Keratinocyte (primary cell): ENCODE measurements around the gene NGF. TPM values are rescaled to one million over a fixed set of nuclear protein-coding genes. Genes with fewer than 3 reads are reported as not detected.

Experiments
- DNase-seq: peaks from one replicate; pipeline ENCODE4 v3.0.0-alpha.2; 2011; ENCODE audit warnings: low read depth, missing footprints, low spot score
- FAIRE-seq: peaks from 2 replicates; lab custom pipeline; 2011; peaks lifted over from hg19 to GRCh38; lab: Jason Lieb, UNC
- H2AFZ ChIP-seq: 2 replicates; pipeline ENCODE4 v1.6.0; 2012; ENCODE audit warnings: low read length, control low read depth, inconsistent platforms; ENCODE audit not compliant: control insufficient read depth
- H3K27ac ChIP-seq: 2 replicates; pipeline ENCODE4 v1.5.1; 2011; ENCODE audit warnings: low read length; ENCODE audit not compliant: control insufficient read depth, insufficient read depth
- H3K27me3 ChIP-seq: 3 replicates; pipeline ENCODE4 v1.6.0; 2011; ENCODE audit warnings: low read length; ENCODE audit not compliant: control insufficient read depth, insufficient read depth; ENCODE audit errors: extremely low read depth
- H3K36me3 ChIP-seq, 2 experiments: 2 replicates in 1 of 2; 3 replicates in 1 of 2; pipeline ENCODE4 v1.5.1; 2011; ENCODE audit warnings: low read length in 2 of 2, mild to moderate bottlenecking in 1 of 2; ENCODE audit not compliant: control insufficient read depth in 2 of 2, insufficient read depth in 2 of 2; ENCODE audit errors: extremely low read depth in 1 of 2
- H3K4me1 ChIP-seq: 3 replicates; pipeline ENCODE4 v1.5.1; 2011; ENCODE audit warnings: low read length; ENCODE audit not compliant: control insufficient read depth, insufficient read depth; ENCODE audit errors: extremely low read depth
- H3K4me2 ChIP-seq: 3 replicates; pipeline ENCODE4 v1.6.0; 2011; ENCODE audit warnings: low read depth, low read length; ENCODE audit not compliant: control insufficient read depth, insufficient read depth; ENCODE audit errors: extremely low read depth
- H3K4me3 ChIP-seq, 3 experiments: fragments of 200-600 bp in 1 of 3; sonication (generic) in 1 of 3; 2 replicates in 2 of 3; 3 replicates in 1 of 3; pipeline ENCODE4 v1.5.1; 2011 to 2016; ENCODE audit warnings: low read length in 3 of 3, mild to moderate bottlenecking in 3 of 3, control low read depth in 2 of 3, inconsistent platforms in 1 of 3, low read depth in 1 of 3, mixed read lengths in 1 of 3, mixed run types in 1 of 3, moderate library complexity in 1 of 3; ENCODE audit not compliant: control insufficient read depth in 2 of 3, insufficient read depth in 2 of 3; ENCODE audit errors: extremely low read depth in 1 of 3
- H3K79me2 ChIP-seq: 2 replicates; pipeline ENCODE4 v1.6.0; 2012; ENCODE audit warnings: low read length; ENCODE audit not compliant: control insufficient read depth, insufficient read depth
- H3K9ac ChIP-seq: 3 replicates; pipeline ENCODE4 v1.6.0; 2011; ENCODE audit warnings: low read length; ENCODE audit not compliant: control insufficient read depth, insufficient read depth; ENCODE audit errors: extremely low read depth
- H3K9me1 ChIP-seq: 3 replicates; pipeline ENCODE4 v1.6.0; 2011; ENCODE audit warnings: low read length; ENCODE audit not compliant: control insufficient read depth, insufficient read depth; ENCODE audit errors: extremely low read depth
- H3K9me3 ChIP-seq: 2 replicates; pipeline ENCODE4 v1.5.1; 2012; ENCODE audit warnings: low read depth, low read length; ENCODE audit not compliant: control insufficient read depth
- H4K20me1 ChIP-seq: 3 replicates; pipeline ENCODE4 v1.6.0; 2011; ENCODE audit warnings: low read length; ENCODE audit not compliant: control insufficient read depth, insufficient read depth; ENCODE audit errors: extremely low read depth
- EZH2 ChIP-seq: IDR thresholded peaks from one replicate; pipeline ENCODE4 v1.6.1; 2012; ENCODE audit warnings: inconsistent platforms, mild to moderate bottlenecking, low read length, moderate library complexity
- dilution Hi-C: fragments of 300-500 bp; cut with MboI; formaldehyde crosslinking; loops from one replicate; pipeline ENCODE4 v1.7.0; 2020; ENCODE audit warnings: low sequenced_read_pairs; ENCODE audit not compliant: extremely low pct_ligation_motif_present
- polyA plus RNA-seq, 5 experiments: library from polyadenylated mRNA; depleted of rRNA in 3 of 5; stranded (reverse) in 3 of 5; stranded (forward) in 1 of 5; unstranded in 1 of 5; fragments of >200 nt; gene quantifications; 1 replicate in 1 of 5; 2 replicates in 3 of 5; 3 replicates in 1 of 5; pipeline versions ENCODE4 v1.2.1 to v1.2.3, GENCODE V29; 2011 to 2012; ENCODE audit warnings: missing spikeins in 2 of 5, low read depth in 1 of 5, low replicate concordance in 1 of 5
- TF ChIP-seq, protein P1 (sequence below), 3 experiments: IDR thresholded peaks in 1 of 3; conservative IDR thresholded peaks in 1 of 3; optimal IDR thresholded peaks in 1 of 3; 2 replicates in 2 of 3; 3 replicates in 1 of 3; pipeline versions ENCODE3 to v1.5.1; 2011; ENCODE audit warnings: low read length in 3 of 3, mild to moderate bottlenecking in 3 of 3, moderate library complexity in 2 of 3, control low read depth in 1 of 3, inconsistent platforms in 1 of 3; ENCODE audit not compliant: insufficient read depth in 2 of 3; ENCODE audit errors: extremely low read depth in 1 of 3

NGF gene
- polyA plus RNA-seq, 1 donor (not counting 4 experiments of a cell fraction or from before 2014, with no cell fraction given), result 1.2 TPM

GRCh38 chr1:115293006-115293405 is 45.0 kb downstream of the NGF start:
- no peak for DNase-seq
- no peak overlapping the region for H3K27ac ChIP-seq
- no peak for FAIRE-seq
- no peak overlapping the region for H3K4me2 ChIP-seq
- H3K9me1 ChIP-seq, result no peaks in the 10 kb centered on the region
- H3K4me1 ChIP-seq, result peaks cover 31% of the 10 kb centered on the region
- H3K27me3 ChIP-seq, result no peaks in the 10 kb centered on the region
- no peaks in the 10 kb centered on the region for H3K36me3 ChIP-seq
- dilution Hi-C loops, result no loop called here
- H2AFZ ChIP-seq, result no peak overlapping the region
- no peaks in the 10 kb centered on the region for H3K9me3 ChIP-seq
- no peaks in the 10 kb centered on the region for H3K79me2 ChIP-seq
- no peak for TF ChIP-seq EZH2
- TF ChIP-seq, protein P1, sequence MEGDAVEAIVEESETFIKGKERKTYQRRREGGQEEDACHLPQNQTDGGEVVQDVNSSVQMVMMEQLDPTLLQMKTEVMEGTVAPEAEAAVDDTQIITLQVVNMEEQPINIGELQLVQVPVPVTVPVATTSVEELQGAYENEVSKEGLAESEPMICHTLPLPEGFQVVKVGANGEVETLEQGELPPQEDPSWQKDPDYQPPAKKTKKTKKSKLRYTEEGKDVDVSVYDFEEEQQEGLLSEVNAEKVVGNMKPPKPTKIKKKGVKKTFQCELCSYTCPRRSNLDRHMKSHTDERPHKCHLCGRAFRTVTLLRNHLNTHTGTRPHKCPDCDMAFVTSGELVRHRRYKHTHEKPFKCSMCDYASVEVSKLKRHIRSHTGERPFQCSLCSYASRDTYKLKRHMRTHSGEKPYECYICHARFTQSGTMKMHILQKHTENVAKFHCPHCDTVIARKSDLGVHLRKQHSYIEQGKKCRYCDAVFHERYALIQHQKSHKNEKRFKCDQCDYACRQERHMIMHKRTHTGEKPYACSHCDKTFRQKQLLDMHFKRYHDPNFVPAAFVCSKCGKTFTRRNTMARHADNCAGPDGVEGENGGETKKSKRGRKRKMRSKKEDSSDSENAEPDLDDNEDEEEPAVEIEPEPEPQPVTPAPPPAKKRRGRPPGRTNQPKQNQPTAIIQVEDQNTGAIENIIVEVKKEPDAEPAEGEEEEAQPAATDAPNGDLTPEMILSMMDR (optimal IDR thresholded peaks at IDR 0.05 in 1 of 3, IDR thresholded peaks at IDR 0.05 in 1 of 3, conservative IDR thresholded peaks at IDR 0.05 in 1 of 3; ENCODE audit: extremely low read depth in 1 of 3, insufficient read depth in 2 of 3, low read length in 3 of 3), result no peak
- no peak overlapping the region for H3K9ac ChIP-seq
- no peak overlapping the region for H3K4me3 ChIP-seq
- no peaks in the 10 kb centered on the region for H4K20me1 ChIP-seq

DNA sequence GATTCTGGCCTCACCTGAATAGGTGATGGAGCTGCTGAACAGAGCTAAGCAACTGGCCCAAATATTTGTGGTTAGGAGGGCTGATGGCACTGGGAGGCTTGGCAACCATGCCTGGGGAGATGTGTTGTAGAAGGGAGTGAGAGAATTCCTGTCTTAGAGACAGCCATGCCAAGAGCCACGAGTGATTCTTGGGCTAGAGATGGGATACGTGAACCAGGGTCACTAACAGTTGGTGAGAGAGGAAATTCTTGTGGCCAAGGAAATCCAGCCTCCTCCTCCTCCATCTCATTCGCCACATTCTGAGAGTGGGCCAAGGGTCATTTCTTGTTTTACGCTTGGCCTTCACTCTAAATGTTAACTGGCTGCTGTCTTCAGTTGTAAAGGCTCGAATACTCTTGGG is 46.3 kb downstream of the NGF start:
- Histone ChIP-seq H3K4me3 (no peak overlapping the region), H2AFZ (no peak overlapping the region), H3K9me3 (no peaks in the 10 kb centered on the region), H3K9me1 (no peaks in the 10 kb centered on the region), H3K4me1 (peaks cover 20% of the 10 kb centered on the region), H3K9ac (no peak overlapping the region), H4K20me1 (no peaks in the 10 kb centered on the region), H3K27ac (no peak overlapping the region), H3K79me2 (no peaks in the 10 kb centered on the region), H3K27me3 (no peaks in the 10 kb centered on the region), H3K4me2 (no peak overlapping the region), H3K36me3 (no peaks in the 10 kb centered on the region)
- DNase-seq (no peak), FAIRE-seq (no peak)
- dilution Hi-C loops, result no loop called here
- TF ChIP-seq, protein P1 (optimal IDR thresholded peaks at IDR 0.05 in 1 of 3, IDR thresholded peaks at IDR 0.05 in 1 of 3, conservative IDR thresholded peaks at IDR 0.05 in 1 of 3; ENCODE audit: extremely low read depth in 1 of 3, insufficient read depth in 2 of 3, low read length in 3 of 3), result no peak
